Lower lobe of right lung (tissue), 2 donors: Measurements from ENCODE around the gene ANKFN1. TPM values are rescaled to one million over a fixed set of nuclear protein-coding genes. Genes with fewer than 3 reads are reported as not detected.

Experiments
- ATAC-seq, 2 donors: fragments of 200-7000 bp; cut with Tn5 transposase; one replicate each; pipeline ENCODE4 v1.9.1; 2020 to 2022; ENCODE audit warnings: mild to moderate bottlenecking in 2 of 2, moderate library complexity in 2 of 2
- DNase-seq: peaks from one replicate; pipeline ENCODE4 v3.0.0-alpha.2; 2020
- H3K27ac ChIP-seq: fragments of 200-600 bp; one replicate; pipeline ENCODE4 v1.8.0; 2022
- H3K27me3 ChIP-seq: fragments of 200-600 bp; one replicate; pipeline ENCODE4 v1.8.0; 2022; ENCODE audit warnings: low read depth
- H3K36me3 ChIP-seq: fragments of 200-600 bp; one replicate; pipeline ENCODE4 v1.8.0; 2022; ENCODE audit warnings: mild to moderate bottlenecking
- H3K4me1 ChIP-seq: fragments of 200-600 bp; one replicate; pipeline ENCODE4 v1.8.0; 2022
- H3K4me3 ChIP-seq: fragments of 200-600 bp; one replicate; pipeline ENCODE4 v1.8.0; 2022; ENCODE audit warnings: mild to moderate bottlenecking
- H3K9me3 ChIP-seq: fragments of 200-600 bp; one replicate; pipeline ENCODE4 v1.8.0; 2022
- intact Hi-C: fragments of 100-400 bp; cut with DNase I; formaldehyde crosslinking; loops from one replicate; pipeline ENCODE4 v1.11.0; 2022
- total RNA-seq: library from RNA; stranded (reverse); fragmentation: NEBNext Ultra II Directional; extraction: Animal tissue kit (Norgen Biotek cat#: 25700); gene quantifications from one replicate; pipeline ENCODE4 v1.2.1, GENCODE V29; 2021
- TF ChIP-seq, protein P1 (sequence below): fragments of 200-600 bp; IDR thresholded peaks from one replicate; pipeline ENCODE4 v1.8.0; 2022; ENCODE audit warnings: antibody characterized with exemption, mild to moderate bottlenecking
- donor health status: DM: no; HTN: yes; CAD: no; lungs with severe emphysema.

Gene ANKFN1
- total RNA-seq, 1 donor from 2014 or later: 4.3 TPM

DNA sequence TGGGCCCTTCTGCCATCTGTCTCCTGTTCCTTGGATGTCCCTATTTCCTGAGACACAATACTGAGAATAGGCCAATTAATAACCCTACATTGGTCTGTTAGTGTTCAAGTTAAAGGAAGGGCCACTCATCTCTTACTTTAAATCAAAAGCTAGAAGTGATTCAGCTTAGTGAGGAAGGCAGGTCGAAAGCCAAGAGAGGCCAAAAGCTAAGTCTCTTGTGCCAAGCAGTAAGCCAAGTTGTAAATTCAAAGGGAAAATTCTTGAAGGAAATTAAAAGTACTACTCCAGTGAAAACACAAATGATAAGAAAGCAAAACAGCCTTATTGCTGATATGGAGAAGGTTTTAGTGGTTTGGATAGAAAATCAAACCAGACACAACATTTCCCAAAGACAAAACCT lies 28.8 kb downstream of the ANKFN1 start:
- Histone ChIP-seq H3K27ac (no peak overlapping the region), H3K4me1 (no peaks in the 10 kb centered on the region), H3K36me3 (no peaks in the 10 kb centered on the region), H3K9me3 (no peaks in the 10 kb centered on the region), H3K4me3 (no peak overlapping the region), H3K27me3 (no peaks in the 10 kb centered on the region)
- intact Hi-C loops: no loop called here
- ATAC-seq (no peak), DNase-seq (no peak)
- TF ChIP-seq, protein P1, sequence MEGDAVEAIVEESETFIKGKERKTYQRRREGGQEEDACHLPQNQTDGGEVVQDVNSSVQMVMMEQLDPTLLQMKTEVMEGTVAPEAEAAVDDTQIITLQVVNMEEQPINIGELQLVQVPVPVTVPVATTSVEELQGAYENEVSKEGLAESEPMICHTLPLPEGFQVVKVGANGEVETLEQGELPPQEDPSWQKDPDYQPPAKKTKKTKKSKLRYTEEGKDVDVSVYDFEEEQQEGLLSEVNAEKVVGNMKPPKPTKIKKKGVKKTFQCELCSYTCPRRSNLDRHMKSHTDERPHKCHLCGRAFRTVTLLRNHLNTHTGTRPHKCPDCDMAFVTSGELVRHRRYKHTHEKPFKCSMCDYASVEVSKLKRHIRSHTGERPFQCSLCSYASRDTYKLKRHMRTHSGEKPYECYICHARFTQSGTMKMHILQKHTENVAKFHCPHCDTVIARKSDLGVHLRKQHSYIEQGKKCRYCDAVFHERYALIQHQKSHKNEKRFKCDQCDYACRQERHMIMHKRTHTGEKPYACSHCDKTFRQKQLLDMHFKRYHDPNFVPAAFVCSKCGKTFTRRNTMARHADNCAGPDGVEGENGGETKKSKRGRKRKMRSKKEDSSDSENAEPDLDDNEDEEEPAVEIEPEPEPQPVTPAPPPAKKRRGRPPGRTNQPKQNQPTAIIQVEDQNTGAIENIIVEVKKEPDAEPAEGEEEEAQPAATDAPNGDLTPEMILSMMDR: no peak

DNA sequence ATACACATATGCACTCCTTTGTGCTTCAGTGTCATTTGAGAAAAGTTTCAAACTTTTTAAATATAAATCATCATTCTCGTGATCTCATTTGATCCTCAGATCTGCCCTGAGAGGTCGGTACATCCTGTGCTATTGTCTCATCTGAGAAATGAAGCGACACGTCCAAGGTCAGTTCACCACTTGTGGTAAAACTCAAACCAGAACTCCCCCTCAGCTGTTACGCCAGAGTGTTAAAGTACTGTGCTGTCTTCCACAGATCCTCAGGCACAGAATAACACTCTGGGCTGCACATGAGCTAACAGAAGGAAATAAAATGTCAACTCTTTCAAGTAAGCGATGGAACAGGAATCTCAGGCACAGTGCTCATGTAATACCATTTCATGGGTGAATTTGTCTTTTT lies 31.4 kb downstream of the ANKFN1 start:
- TF ChIP-seq, protein P1: no peak
- no peaks in the 10 kb centered on the region for H3K9me3 ChIP-seq
- ATAC-seq (no peak), DNase-seq (no peak)
- intact Hi-C loops: no loop called here
- H3K36me3 ChIP-seq: no peaks in the 10 kb centered on the region
- no peak overlapping the region for H3K4me3 ChIP-seq
- H3K27me3 ChIP-seq: no peaks in the 10 kb centered on the region
- H3K27ac ChIP-seq: no peak overlapping the region
- no peaks in the 10 kb centered on the region for H3K4me1 ChIP-seq

DNA sequence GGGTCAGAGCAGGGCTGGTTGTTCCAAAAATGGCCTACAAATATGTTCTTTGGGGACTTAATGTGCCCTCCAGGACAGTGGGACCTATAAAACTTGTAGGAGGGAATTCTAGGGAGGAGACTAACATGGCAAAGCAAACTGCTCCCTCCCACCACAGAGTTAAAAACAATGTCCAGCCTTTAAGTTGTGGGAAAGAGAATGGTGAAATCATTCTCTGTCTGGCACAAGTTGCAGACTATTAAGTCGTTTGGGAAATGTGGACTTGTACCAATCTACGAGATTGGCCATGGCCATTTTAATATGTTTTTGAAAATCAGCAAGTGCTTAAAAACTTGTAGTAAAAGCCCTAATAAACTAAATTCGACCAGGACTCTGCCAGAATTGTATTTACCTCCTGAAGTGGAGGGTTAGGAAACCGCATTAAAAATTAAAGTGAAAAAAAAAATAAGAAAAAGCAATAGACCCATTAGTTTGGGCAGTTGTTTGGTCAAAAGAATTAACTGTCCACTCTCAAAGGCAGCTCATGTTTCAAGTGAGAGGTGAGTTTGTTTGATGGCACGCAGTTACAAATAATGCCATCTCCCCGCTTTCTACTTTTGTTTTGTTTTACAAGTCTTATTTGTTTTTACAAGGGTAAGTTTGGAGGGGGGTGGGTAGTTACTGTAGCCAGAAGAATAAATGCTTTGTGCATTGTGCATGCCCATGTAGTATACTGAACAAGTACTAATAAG lies 32.4 kb downstream of the ANKFN1 start:
- Histone ChIP-seq H3K9me3 (no peaks in the 10 kb centered on the region), H3K36me3 (no peaks in the 10 kb centered on the region), H3K4me3 (no peak overlapping the region), H3K27ac (no peak overlapping the region), H3K4me1 (no peaks in the 10 kb centered on the region), H3K27me3 (no peaks in the 10 kb centered on the region)
- intact Hi-C loops: no loop called here
- TF ChIP-seq, protein P1: no peak
- ATAC-seq (no peak), DNase-seq (no peak)

DNA sequence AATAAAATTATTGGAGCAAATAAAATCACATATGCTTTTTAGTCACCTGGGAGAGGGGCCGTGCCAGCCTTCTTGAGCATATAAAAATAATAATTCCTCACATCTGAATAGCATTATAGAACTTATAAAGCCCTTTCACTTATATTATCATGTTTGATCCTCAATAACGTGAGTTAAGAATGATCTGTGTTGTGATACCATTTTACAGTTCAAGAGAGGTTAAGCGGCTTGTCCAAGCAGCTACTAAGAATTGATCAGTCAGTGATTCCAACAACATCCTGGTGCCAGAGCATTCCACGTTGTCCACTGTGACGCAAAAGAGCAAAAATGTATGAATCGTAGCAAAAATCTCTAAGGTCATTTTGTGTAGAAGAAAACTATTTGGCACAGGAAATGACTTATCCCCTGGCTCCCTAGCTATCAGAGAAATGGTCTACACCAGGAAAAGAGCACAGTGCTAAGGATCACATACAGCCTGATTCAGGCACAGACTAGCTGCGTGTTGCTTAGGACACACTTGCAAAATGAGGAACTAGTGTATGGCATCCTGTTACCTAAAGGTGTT lies 33.0 kb downstream of the ANKFN1 start:
- ATAC-seq (no peak), DNase-seq (no peak)
- TF ChIP-seq, protein P1: no peak
- H3K4me3 ChIP-seq: no peak overlapping the region
- no peak overlapping the region for H3K27ac ChIP-seq
- H3K4me1 ChIP-seq: no peaks in the 10 kb centered on the region
- H3K36me3 ChIP-seq: no peaks in the 10 kb centered on the region
- H3K9me3 ChIP-seq: no peaks in the 10 kb centered on the region
- intact Hi-C loops: no loop called here
- H3K27me3 ChIP-seq: no peaks in the 10 kb centered on the region

DNA sequence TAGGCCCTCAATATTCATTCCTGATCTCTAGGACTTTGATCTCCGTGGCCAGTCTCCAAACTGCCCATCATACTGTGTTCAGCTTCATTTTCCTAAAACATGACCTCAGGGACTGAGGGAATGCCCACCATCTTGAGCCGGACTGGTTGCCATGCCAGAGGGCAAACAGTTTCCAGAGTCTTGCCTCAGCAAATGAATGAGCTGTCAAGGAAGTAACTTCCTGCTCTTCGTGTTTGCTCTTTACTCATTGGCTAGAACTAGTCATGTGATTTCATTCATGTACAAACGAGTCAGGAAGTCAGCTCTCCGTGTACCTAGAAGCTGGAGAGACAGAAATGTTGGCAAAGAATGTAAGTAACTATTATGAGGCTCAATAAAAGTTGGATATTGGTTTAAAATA lies 50.2 kb downstream of the ANKFN1 start:
- H3K36me3 ChIP-seq: no peaks in the 10 kb centered on the region
- no peak for DNase-seq
- no peaks in the 10 kb centered on the region for H3K4me1 ChIP-seq
- no peaks in the 10 kb centered on the region for H3K27me3 ChIP-seq
- no peak for ATAC-seq
- H3K27ac ChIP-seq: no peak overlapping the region
- intact Hi-C loops: no loop called here
- TF ChIP-seq, protein P1: no peak
- no peaks in the 10 kb centered on the region for H3K9me3 ChIP-seq
- no peak overlapping the region for H3K4me3 ChIP-seq
